DMS153 (cell line): ENCODE measurements around the gene PITPNC1.
"Not testable (repeated sequence)": the region's sequence is repeated elsewhere in the genome, so short reads cannot be mapped to it uniquely, and the experiment has no call there.

ENCODE experiments used
- DNase-seq: peaks from one replicate; lab custom pipeline; 2025; lab: John Stamatoyannopoulos, UW

PITPNC1 gene

DNA sequence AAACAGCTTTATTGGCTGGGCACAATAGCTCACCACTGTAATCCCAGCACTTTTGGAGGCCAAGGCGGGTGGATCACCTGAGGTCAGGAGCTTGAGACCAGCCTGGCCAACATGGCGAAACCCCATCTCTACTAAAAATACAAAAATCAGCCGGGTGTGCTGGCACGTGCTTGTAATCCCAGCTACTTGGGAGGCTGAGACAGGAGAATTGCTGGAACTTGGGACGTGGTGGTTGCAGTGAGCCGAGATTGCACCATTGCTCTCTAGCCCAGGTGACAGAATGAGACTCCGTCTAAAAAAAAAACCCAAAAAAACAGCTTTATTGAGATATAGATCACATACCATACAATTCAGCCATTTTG, 274.1 kb downstream of the PITPNC1 start:
- DNase-seq, result not testable (repeated sequence)

GRCh38 chr17:67652433-67652832, 275.4 kb downstream of the PITPNC1 start:
- DNase-seq, result no peak

DNA sequence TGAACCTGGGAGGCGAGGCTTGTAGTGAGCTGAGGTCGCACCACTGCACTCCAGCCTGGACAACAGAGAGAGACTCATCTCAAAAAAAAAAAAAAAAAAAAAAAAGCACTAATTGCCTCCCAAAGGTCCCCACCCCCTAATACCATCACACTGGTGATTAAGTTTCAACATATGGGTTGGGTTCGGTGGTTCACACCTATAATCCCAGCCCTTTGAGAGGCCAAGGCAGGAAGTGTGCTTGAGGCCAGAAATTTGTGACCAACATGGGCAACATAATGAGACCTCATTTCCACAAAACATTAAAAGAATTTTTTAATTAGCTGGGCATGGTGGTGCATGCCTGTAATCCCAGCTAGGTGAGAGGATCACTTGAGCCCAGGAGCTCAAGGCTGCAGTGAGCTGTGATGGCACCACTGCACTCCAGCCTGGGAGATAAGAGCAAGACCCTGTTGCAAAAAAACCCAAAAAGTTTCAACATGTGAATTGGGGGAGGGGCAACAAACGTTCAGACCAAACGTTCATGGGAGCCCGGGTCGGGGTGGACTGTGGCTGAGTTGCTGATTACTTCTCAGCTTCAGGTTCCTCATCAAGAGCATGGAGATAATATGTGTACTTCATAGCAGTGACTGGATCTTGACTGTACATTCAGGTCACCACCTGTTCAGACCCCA, 278.5 kb downstream of the PITPNC1 start:
- no peak for DNase-seq

DNA sequence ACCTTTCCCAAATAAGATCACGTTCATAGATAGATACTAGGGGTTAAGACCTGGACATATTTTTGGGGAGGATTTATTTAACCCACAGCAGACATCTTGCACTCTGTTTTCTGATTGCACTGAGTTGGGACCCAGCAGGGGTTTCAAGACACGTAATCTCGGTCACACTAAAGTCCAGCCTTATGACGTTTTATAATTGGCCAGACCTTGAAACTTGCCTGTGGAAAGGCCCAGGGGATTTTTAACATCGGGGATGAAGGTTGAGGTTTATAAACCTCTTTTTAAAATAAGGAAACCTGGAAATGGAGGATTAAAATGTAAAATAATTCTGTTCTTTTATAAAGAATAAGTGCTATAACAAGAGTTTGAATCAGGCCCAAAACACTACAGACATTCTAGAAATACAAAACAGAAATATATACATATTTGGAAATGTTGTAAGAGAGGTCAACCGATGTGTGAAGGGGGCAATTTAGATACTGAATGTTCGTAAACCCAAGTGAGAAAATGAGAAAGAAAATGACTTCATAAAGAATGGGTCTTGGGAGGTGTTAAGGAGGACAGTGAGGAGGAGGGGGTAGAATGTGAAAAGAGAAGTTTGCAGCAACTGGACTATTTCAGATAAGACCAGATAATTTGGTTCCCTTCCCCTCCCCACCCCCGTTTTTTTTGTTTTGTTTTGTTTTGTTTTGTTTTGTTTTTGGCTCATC, 279.6 kb downstream of the PITPNC1 start:
- DNase-seq, result no peak

GRCh38 chr17:67657596-67657995, 280.5 kb downstream of the PITPNC1 start:
- no peak for DNase-seq

- DNase-seq, result no peak
Measured at GRCh38 chr17:67658265-67658664, 281.2 kb downstream of the PITPNC1 start.

GRCh38 chr17:67659028-67659427, 281.9 kb downstream of the PITPNC1 start:
- DNase-seq, result no peak

GRCh38 chr17:67662712-67663111, 285.6 kb downstream of the PITPNC1 start:
- DNase-seq, result no peak

- no peak for DNase-seq
Measured at GRCh38 chr17:67663457-67663856, 286.4 kb downstream of the PITPNC1 start.

GRCh38 chr17:67666028-67666427, 288.9 kb downstream of the PITPNC1 start:
- DNase-seq, result no peak

DNA sequence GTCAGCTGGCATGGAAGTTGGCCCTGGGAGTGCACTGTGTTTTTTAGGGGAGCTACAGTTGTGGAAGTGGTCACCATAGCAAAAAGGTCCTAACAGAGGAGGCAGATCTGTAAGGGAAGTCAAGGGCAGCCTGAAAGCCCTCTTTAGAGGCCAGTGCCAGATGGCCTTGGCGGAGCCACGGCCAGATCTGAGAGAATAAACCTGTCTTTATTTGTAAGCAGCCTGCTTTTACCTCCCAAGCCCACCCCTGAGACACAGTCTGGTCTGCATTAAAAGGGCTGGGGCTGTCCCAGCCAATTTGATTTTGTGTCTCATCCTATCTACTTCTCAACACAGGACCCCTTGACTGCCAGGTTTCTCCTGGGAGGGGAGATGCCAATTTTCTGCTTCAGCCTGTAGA, 289.6 kb downstream of the PITPNC1 start:
- no peak for DNase-seq

DNA sequence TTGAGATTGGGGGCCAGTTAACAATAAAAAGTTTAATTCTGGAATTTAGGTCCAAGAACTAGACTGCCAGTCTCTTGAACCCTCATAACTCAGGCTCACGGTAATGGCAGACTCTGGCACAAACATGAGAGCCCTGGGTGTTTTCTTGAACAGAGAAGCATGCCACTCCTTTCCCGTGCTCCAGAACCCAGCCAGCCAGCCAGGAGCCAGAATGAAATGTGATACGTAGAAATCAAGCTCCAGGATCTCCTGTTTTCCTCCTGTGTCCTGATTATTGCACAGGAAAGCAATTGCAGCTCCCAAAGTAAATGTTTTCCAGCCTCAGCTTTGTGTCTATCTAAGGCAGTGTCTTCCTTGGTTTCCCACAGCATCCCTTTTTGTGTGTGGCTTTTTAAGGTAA, 294.4 kb downstream of the PITPNC1 start:
- DNase-seq, result peak; percentile 87

GRCh38 chr17:67672592-67673335, 295.7 kb downstream of the PITPNC1 start:
- DNase-seq, result peak; percentile 88

DNA sequence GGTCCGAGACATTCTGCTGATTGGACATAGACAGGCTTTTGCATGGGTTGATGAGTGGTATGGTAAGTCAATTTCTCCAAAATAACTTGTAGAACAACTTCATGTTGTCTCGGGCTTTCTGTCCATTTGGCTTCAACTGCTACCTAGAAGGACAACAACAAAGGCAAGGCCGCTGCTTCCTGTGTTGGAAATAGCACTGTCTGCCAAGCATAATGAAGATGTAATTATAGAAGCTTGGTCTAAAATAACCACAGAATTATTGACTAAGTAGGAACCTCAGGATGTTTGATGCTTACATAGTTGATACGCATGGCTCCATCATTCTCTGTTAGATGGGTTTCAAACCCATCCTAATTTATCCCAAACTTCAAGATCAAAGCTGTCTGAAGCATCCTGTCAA, 298.4 kb downstream of the PITPNC1 start:
- no peak for DNase-seq

- DNase-seq, result no peak
Measured at GRCh38 chr17:67676305-67676704, 299.2 kb downstream of the PITPNC1 start.

DNA sequence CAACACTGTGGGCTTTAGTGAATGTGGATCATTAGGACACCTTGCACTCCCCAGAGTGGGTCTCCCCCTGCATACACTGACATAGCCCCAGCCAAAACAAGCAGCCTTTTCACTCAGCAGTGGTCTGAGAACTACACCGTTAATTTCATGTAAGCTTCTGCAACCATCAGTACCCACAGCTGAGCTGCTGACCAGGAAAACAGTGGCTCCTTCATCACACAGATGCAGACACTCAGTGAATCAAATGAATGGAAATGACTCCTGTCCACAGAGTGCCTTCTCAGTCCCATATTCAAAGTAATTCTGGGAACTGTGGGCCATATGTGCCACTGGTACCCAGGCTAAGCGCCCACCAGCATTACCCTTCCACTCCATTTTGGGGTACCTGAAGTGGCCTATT, 301.3 kb downstream of the PITPNC1 start:
- no peak for DNase-seq

- DNase-seq, result no peak
Measured at GRCh38 chr17:67679225-67679624, 302.1 kb downstream of the PITPNC1 start.

GRCh38 chr17:67679721-67680120, 302.6 kb downstream of the PITPNC1 start:
- no peak for DNase-seq

DNA sequence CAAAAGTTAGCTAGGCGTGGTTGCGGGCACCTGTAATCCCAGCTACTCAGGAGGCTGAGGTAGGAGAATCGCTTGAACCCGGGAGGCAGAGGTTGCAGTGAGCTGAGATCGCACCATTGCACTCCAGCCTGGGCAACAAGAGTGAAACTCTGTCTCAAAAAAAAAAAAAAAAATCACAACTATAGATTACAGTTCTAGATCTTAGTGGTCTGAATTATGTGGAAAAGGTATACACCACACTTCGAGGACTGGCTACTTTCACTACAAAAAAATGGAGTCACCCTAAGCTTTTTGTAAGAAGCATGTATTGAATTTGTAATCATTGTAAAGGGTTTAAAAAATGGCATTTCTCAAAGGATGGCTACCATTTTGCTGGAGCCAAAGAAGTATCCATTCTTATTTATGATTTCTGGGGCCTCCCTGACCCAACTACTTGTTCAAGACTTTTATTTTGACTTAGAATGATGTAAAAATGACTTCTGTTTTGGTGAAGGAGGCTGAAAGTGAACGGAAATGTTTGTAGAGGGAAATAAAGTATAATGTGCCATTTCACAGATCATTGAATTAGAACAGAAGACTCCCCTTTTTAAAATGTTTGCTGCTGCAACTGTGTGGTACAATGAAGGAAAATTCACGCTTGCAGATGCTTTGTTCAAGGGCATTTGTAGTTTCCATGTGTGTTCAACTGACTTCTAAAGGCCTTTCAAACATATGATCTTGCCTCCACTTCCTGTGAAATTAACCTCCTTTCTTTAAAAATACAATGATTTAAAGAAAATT, 303.6 kb downstream of the PITPNC1 start:
- no peak for DNase-seq

DNA sequence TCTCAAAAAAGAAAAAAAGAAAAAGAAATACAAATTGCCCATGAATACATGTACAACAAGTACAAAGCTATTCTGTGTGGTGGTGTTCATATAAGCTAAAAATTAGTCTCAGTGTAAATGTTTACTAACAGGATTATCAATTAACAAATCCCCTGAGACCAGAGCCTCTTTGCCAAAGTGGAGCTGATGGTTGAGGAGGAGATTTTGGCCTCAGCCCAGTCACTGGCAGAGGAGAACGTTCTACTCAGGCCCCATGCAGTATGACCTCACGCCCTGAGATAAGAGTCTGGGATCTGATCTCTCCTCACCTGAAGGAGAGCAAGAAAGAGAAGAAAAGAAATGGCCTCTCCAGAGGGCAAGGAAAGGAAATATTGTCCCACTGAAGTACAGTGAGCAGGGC, 305.1 kb downstream of the PITPNC1 start:
- DNase-seq, result no peak

- no peak for DNase-seq
Measured at GRCh38 chr17:67685351-67685750, 308.3 kb downstream of the PITPNC1 start.

- no peak for DNase-seq
Measured at GRCh38 chr17:67686241-67686640, 309.2 kb downstream of the PITPNC1 start.
